HepG2 (cell line): ENCODE measurements around the gene MAPK10. TPM values are rescaled to one million over a fixed set of nuclear protein-coding genes. Genes with fewer than 3 reads are reported as not detected.

Experiments
- ATAC-seq: fragments of 200-7000 bp; cut with Tn5 transposase; 3 replicates; pipeline ENCODE4 v1.9.1; 2020; ENCODE audit warnings: mild to moderate bottlenecking, moderate library complexity
- BruUV-seq: library from RNA; stranded (reverse); fragments of 400-500 nt; replicated peaks from 2 replicates; lab custom pipeline; 2021; lab: Mats Ljungman, UMichigan
- CTCF ChIA-PET: fragments of 300-600 bp; formaldehyde crosslinking; extraction: SDS; loops from one replicate; lab custom pipeline; 2021; ENCODE audit warnings: low total read pairs, inconsistent platforms, low intra/inter-chr PET ratio; lab: Yijun Ruan, JAX
- POLR2A ChIA-PET: fragments of 350-600 bp; sonication (Branson Sonifier 250); formaldehyde crosslinking; loops from one replicate; lab custom pipeline; 2020; ENCODE audit warnings: antibody characterized with exemption, inconsistent platforms; lab: Yijun Ruan, JAX
- DNase-seq: peaks from one replicate; pipeline ENCODE4 v3.0.0-alpha.2; 2015; ENCODE audit warnings: low spot score
- FAIRE-seq: peaks from 3 replicates; lab custom pipeline; 2011; peaks lifted over from hg19 to GRCh38; lab: Jason Lieb, UNC
- H2AFZ ChIP-seq: one replicate; pipeline ENCODE4 v1.6.1; 2011; ENCODE audit warnings: low read length, inconsistent platforms
- H3K27ac ChIP-seq: fragments of 300-600 bp; 3 replicates; pipeline ENCODE4 v1.8.0; 2011; ENCODE audit warnings: mixed run types, mild to moderate bottlenecking, mixed read lengths, low read length, inconsistent platforms; ENCODE audit not compliant: insufficient read depth; ENCODE audit errors: extremely low read length
- H3K27me3 ChIP-seq, 2 experiments: fragments of 200-600 bp in 1 of 2; 2 replicates in 1 of 2; 3 replicates in 1 of 2; pipeline versions ENCODE4 v1.6.0 to v1.8.0; 2011; ENCODE audit warnings: low read length in 2 of 2, mild to moderate bottlenecking in 2 of 2, moderate library complexity in 2 of 2, inconsistent platforms in 1 of 2; ENCODE audit not compliant: insufficient read depth in 2 of 2, control insufficient read depth in 1 of 2
- H3K36me3 ChIP-seq, 2 experiments: fragments of 200-600 bp in 1 of 2; replicated peaks in 1 of 2; 2 replicates in 1 of 2; 3 replicates in 1 of 2; pipeline versions ENCODE4 v1.5.1 to v1.8.0; 2011; ENCODE audit warnings: low read length in 2 of 2, inconsistent platforms in 1 of 2; ENCODE audit not compliant: insufficient read depth in 2 of 2, control insufficient read depth in 1 of 2
- H3K4me1 ChIP-seq: 2 replicates; pipeline ENCODE4 v1.5.1; 2012; ENCODE audit warnings: low read length, inconsistent platforms; ENCODE audit not compliant: insufficient read depth
- H3K4me2 ChIP-seq: 2 replicates; pipeline ENCODE4 v1.6.0; 2011; ENCODE audit warnings: low read depth, low read length, inconsistent platforms
- H3K4me3 ChIP-seq, 3 experiments: fragments of 200-600 bp in 1 of 3; sonication (generic), shearing (Covaris generic) in 1 of 3; replicated peaks in 1 of 3; 2 replicates each; pipeline ENCODE4 v1.5.1; 2011 to 2016; ENCODE audit warnings: low read length in 3 of 3, inconsistent platforms in 2 of 3, low read depth in 2 of 3, mild to moderate bottlenecking in 2 of 3, control low read depth in 1 of 3, mixed read lengths in 1 of 3; ENCODE audit not compliant: insufficient read depth in 1 of 3
- H3K79me2 ChIP-seq: one replicate; pipeline ENCODE4 v1.6.1; 2011; ENCODE audit warnings: low read length, inconsistent platforms; ENCODE audit not compliant: insufficient read depth
- H3K9ac ChIP-seq: 2 replicates; pipeline ENCODE4 v1.6.0; 2011; ENCODE audit warnings: mild to moderate bottlenecking, low read depth, low read length, inconsistent platforms; ENCODE audit not compliant: insufficient read depth
- H3K9me3 ChIP-seq: 2 replicates; pipeline ENCODE4 v1.5.1; 2012; ENCODE audit warnings: mild to moderate bottlenecking, low read length
- H4K20me1 ChIP-seq: 2 replicates; pipeline ENCODE4 v1.6.0; 2011; ENCODE audit warnings: inconsistent platforms, mild to moderate bottlenecking, low read length, moderate library complexity; ENCODE audit not compliant: insufficient read depth
- LBX2 ChIP-seq: sonication (generic); formaldehyde crosslinking; IDR thresholded peaks from 2 replicates; pipeline ENCODE4 v1.5.0; 2020; ENCODE audit warnings: missing genetic modification reagents, mild to moderate bottlenecking, borderline replicate concordance
- MTERF4 ChIP-seq: sonication (generic); formaldehyde crosslinking; IDR thresholded peaks from 2 replicates; pipeline ENCODE4 v1.8.0; 2023; ENCODE audit warnings: mild to moderate bottlenecking, missing genetic modification reagents
- SAP130 ChIP-seq: IDR thresholded peaks from 2 replicates; pipeline ENCODE4 v1.6.1; 2016; ENCODE audit warnings: low read depth
- SOX5 ChIP-seq: IDR thresholded peaks from 2 replicates; pipeline ENCODE4 v1.6.1; 2016; ENCODE audit warnings: borderline replicate concordance
- SP140L ChIP-seq: sonication (generic); formaldehyde crosslinking; IDR thresholded peaks from 2 replicates; pipeline ENCODE4 v1.4.0; 2020; ENCODE audit warnings: missing genetic modification reagents, borderline replicate concordance
- UBTF ChIP-seq: sonication (generic); formaldehyde crosslinking; IDR thresholded peaks from 2 replicates; pipeline ENCODE4 v1.4.0; 2020; ENCODE audit warnings: mild to moderate bottlenecking, missing genetic modification reagents
- ZBTB2 ChIP-seq: sonication (generic); formaldehyde crosslinking; IDR thresholded peaks from 2 replicates; pipeline ENCODE4 v1.8.0; 2022; ENCODE audit warnings: low read depth, missing genetic modification reagents
- ZBTB4 ChIP-seq: sonication (generic); formaldehyde crosslinking; IDR thresholded peaks from 2 replicates; pipeline ENCODE4 v1.4.0; 2020; ENCODE audit warnings: missing genetic modification reagents, mild to moderate bottlenecking, borderline replicate concordance
- ZNF34 ChIP-seq: sonication (generic); formaldehyde crosslinking; IDR thresholded peaks from 2 replicates; pipeline ENCODE4 v1.4.0; 2020; ENCODE audit warnings: mild to moderate bottlenecking, missing genetic modification reagents, borderline replicate concordance
- ZNF367 ChIP-seq: sonication (generic); formaldehyde crosslinking; IDR thresholded peaks from 2 replicates; pipeline ENCODE4 v1.4.0; 2020; ENCODE audit warnings: missing genetic modification reagents, borderline replicate concordance
- ZNF879 ChIP-seq: sonication (generic); formaldehyde crosslinking; IDR thresholded peaks from 2 replicates; pipeline ENCODE4 v1.8.1; 2023; ENCODE audit warnings: missing genetic modification reagents
- WGBS: methylation state at CpG from one replicate; pipeline ENCODE4 v1.1.6; 2017; ENCODE audit warnings: low lambda C conversion rate; 5-methylcytosine and 5-hydroxymethylcytosine counted together
- in situ Hi-C: cut with HindIII; loops from 2 replicates; pipeline ENCODE4 v1.10.0; 2017; ENCODE audit warnings: low pct_unique_long_range_greater_than_20kb; ENCODE audit not compliant: extremely low pct_ligation_motif_present
- intact Hi-C: fragments of 100-400 bp; cut with micrococcal nuclease; formaldehyde crosslinking; loops from one replicate; pipeline ENCODE4 v1.10.0; 2022; ENCODE audit not compliant: unreplicated experiment
- polyA plus RNA-seq, 8 experiments: library from polyadenylated mRNA; depleted of rRNA in 3 of 8; stranded (reverse) in 7 of 8; unstranded in 1 of 8; fragments of >200 nt; fragmentation: Illumina TruSeq in 4 of 8; extraction: Trizol in 4 of 8; gene quantifications; 2 replicates each; pipeline versions ENCODE4 v1.2.1 to v1.2.3, GENCODE V29; 2011 to 2016; ENCODE audit warnings: low read depth in 4 of 8, missing spikeins in 1 of 8, mixed read lengths in 1 of 8; ENCODE audit not compliant: insufficient read depth in 1 of 8
- total RNA-seq, 5 experiments: library from RNA; depleted of rRNA; stranded (reverse); fragments of >200 nt; fragmentation: Illumina TruSeq; extraction: Trizol; gene quantifications; 2 replicates each; pipeline ENCODE4 v1.2.3, GENCODE V29; 2016; ENCODE audit warnings: low read depth in 1 of 5

MAPK10 gene
- total and polyA plus RNA-seq, 2 of the 13 experiments (the other 11 are each of a cell fraction or from before 2014, with no cell fraction given), result not detected

- Histone ChIP-seq H3K9ac (no peak overlapping the region), H4K20me1 (no peaks in the 10 kb centered on the region), H3K4me2 (no peak overlapping the region), H3K27me3 (no peaks in the 10 kb centered on the region), H3K4me1 (no peaks in the 10 kb centered on the region), H2AFZ (no peak overlapping the region), H3K27ac (no peak overlapping the region), H3K79me2 (no peaks in the 10 kb centered on the region), H3K9me3 (no peaks in the 10 kb centered on the region), H3K36me3 (no peaks in the 10 kb centered on the region), H3K4me3 (no peak overlapping the region)
- no TSS peak for BruUV-seq
- ATAC-seq, result no peak
- in situ Hi-C loops, result no loop called here
- WGBS, result 0% methylated on average over 2 of the region's 2 CpGs
- TF ChIP-seq LBX2 (CRISPR knock-in tag) (no peak), SAP130 (no peak), ZNF879 (CRISPR knock-in tag) (no peak), SOX5 (no peak), ZNF34 (CRISPR knock-in tag) (no peak), ZNF367 (no peak)
- CTCF ChIA-PET, result no interaction called here
- intact Hi-C loops, result no loop called here
- FAIRE-seq, result no peak
- POLR2A ChIA-PET, result no interaction called here
- no peak for DNase-seq
These were observed 81.7 kb downstream of the MAPK10 start for GRCh38 chr4:86278126-86278525.

- no peak overlapping the region for H2AFZ ChIP-seq
- no peaks in the 10 kb centered on the region for H3K36me3 ChIP-seq
- no peak overlapping the region for H3K4me2 ChIP-seq
- H3K9me3 ChIP-seq, result no peaks in the 10 kb centered on the region
- no peak overlapping the region for H3K4me3 ChIP-seq
- POLR2A ChIA-PET, result no interaction called here
- intact Hi-C loops, result no loop called here
- in situ Hi-C loops, result no loop called here
- H3K27me3 ChIP-seq, result no peaks in the 10 kb centered on the region
- FAIRE-seq, result no peak
- no peaks in the 10 kb centered on the region for H3K79me2 ChIP-seq
- no peak overlapping the region for H3K9ac ChIP-seq
- CTCF ChIA-PET, result no interaction called here
- DNase-seq, result no peak
- BruUV-seq, result no TSS peak
- no peaks in the 10 kb centered on the region for H3K4me1 ChIP-seq
- H4K20me1 ChIP-seq, result no peaks in the 10 kb centered on the region
- no peak for ATAC-seq
- no peak overlapping the region for H3K27ac ChIP-seq
- TF ChIP-seq ZBTB2 (CRISPR knock-in tag), result no peak
- TF ChIP-seq UBTF (CRISPR knock-in tag), result no peak
- no peak for TF ChIP-seq MTERF4 (CRISPR knock-in tag)
- no peak for TF ChIP-seq ZBTB4
- TF ChIP-seq SP140L, result no peak
These were observed 85.2 kb downstream of the MAPK10 start for GRCh38 chr4:86274642-86275041.
